Fibroblast of skin of right biceps (primary cell): ENCODE measurements around the gene SHROOM1.

Experiments used
- DNase-seq: peaks from one replicate; pipeline ENCODE4 v3.0.0-alpha.2; 2013

Gene SHROOM1

GRCh38 chr5:132776131-132776937 is 54.1 kb downstream of the SHROOM1 start:
- peak; percentile 49 for DNase-seq

GRCh38 chr5:132775476-132775961 is 54.9 kb downstream of the SHROOM1 start:
- DNase-seq = no peak

DNA sequence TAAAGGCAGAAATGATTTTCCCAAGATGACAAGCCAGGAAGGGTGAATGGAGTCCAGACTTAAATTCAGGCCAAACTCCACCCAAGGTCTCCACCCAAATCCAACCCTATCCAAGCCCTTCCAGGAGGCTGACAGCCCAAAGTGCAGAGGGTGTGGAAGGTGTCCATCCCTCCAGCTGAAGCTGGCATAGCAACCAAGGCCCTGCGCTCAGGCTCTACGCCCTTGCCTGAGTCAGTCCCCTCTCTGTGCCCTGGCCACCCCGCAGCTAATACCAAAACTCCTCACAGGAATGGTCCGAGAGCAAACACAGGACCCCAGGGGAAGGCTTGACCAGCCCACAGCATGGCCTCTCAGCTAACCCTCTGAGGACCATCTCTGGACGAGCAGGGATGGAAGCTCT is 55.6 kb downstream of the SHROOM1 start:
- DNase-seq = no peak

- DNase-seq = no peak
Observed at GRCh38 chr5:132774406-132774805, 56.0 kb downstream of the SHROOM1 start.

- no peak for DNase-seq
Observed at GRCh38 chr5:132773601-132774355, 56.7 kb downstream of the SHROOM1 start.

DNA sequence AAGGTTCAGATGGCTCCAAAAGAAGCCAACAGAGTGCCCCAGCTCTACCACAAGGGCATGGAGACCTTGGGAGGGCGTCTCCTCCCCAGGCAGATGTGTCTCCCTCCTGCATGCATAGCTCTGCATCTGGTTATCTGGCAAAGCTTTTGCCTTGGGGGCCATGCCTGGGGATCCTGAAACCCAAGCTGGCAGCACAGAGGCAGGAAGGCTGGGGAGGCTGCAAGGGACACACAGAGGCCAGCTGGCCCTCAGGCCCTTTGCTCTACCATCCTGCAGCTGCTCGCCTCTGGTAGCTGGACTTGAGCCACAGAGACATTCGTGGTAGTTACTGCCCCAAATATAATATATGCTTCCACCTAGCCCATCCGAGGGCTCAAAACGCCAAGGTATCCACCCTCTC is 57.3 kb downstream of the SHROOM1 start:
- no peak for DNase-seq

DNA sequence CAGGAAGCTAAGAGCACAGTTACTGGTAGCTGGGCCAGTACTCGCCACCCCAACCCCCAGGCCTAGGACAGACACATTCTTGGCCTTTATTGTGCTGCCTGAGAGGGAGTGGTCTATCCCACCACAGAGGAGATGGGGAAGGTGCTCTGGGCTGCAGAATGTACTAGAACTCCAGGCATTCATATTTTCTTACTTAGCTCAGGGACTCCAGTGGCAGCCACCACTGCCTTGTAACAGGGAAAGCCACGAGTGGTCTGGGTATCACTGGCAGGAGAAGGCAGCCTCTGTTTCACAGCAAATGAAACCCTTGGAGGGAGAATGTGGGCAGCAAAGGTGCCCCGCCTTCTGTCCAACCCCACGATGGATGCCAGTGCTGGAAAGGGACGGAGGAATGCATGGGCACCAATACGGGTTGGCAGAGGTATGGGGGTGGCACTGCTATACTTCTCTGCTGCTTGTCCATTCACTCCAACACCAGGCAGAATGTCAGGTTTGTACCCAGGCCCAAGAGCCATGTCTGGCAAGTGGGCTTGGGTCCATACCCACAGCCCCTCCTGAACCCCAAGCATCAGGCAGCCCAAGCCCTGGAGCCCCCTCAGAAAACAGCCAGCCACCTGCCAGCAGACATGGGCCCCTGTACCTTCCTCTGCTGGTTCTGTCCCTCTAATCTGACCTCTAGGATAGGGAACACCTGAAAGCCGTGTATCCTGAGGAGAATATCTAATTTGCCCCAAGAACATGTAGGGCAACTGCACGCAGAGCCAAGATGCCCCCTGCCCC is 58.0 kb downstream of the SHROOM1 start:
- no peak for DNase-seq
